ENCODE results near the gene HNRNPUL1.

HNRNPUL1 gene

DNA sequence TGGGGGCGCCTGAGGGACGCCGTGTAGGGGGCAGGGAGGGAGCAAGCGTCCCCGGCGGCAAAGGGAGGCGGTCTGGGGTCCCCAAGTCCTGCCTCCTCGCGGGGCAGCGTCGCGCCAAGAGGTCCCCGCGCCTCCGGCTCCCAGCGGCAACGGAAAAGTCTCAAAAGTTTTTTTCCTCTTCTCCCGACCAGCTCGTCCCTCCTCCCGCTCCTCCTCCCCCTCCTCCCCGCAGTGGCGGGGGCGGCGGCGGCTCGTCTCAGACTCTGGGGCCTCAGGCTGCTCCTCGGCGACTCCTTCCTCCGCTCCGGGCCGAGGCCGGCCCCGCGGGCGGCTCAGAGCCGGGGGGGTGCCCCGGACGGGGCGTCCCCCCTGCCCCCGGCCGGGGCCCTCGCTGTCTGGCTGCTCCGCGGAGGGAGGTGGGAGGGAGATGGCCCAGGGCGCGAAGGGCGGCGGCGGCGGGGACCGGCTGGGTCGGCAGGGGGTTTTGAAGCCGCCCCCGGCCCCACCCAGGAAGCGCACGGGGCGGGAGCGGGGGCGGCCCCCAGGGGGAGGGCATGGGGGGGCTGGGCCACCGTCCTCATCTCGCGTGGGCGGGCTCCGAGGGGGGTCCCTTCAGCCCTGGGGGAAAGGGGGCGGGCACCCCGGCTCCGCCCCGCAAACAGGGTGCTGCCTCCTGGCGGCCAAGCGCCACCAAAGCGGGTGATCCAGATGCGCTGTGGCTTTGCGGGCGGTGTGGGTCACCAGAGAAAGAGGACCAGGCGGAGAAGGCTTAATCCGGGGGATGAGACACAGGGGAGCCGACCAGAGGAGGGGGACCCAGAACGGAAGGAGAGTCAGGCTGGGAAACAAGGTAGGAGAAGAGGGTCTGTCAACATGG lies 89.5 kb downstream of the HNRNPUL1 start, which contains the start of gene TGFB1:
Gene TGFB1, minus strand, starts transcription at position 457 of the 877 bp plus-strand sequence. CDS start 878 bp downstream, outside the sequence.
- Mint-ChIP-seq H3K4me1 (peaks cover 26% of the 10 kb centered on the region), H3K27me3 (ENCODE audit: low read depth) (peaks cover 53% of the 10 kb centered on the region), H3K36me3 (ENCODE audit: low read depth) (no peaks in the 10 kb centered on the region), H3K9me3 (no peaks in the 10 kb centered on the region), H3K27ac (peak within 1 kb of the TSS; percentile 58 to 94 (median 61)), H3K4me3 (peak within 1 kb of the TSS; percentile 88 to 96 (median 95))
- TF ChIP-seq, protein P1, sequence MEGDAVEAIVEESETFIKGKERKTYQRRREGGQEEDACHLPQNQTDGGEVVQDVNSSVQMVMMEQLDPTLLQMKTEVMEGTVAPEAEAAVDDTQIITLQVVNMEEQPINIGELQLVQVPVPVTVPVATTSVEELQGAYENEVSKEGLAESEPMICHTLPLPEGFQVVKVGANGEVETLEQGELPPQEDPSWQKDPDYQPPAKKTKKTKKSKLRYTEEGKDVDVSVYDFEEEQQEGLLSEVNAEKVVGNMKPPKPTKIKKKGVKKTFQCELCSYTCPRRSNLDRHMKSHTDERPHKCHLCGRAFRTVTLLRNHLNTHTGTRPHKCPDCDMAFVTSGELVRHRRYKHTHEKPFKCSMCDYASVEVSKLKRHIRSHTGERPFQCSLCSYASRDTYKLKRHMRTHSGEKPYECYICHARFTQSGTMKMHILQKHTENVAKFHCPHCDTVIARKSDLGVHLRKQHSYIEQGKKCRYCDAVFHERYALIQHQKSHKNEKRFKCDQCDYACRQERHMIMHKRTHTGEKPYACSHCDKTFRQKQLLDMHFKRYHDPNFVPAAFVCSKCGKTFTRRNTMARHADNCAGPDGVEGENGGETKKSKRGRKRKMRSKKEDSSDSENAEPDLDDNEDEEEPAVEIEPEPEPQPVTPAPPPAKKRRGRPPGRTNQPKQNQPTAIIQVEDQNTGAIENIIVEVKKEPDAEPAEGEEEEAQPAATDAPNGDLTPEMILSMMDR (IDR thresholded peaks at IDR 0.05; ENCODE audit: unreplicated experiment in 3 of 3), result peak; percentile 81 to 92 (median 82)

GRCh38 chr19:41354343-41354953 lies 90.3 kb downstream of the HNRNPUL1 start:
- Mint-ChIP-seq H3K4me1 (peaks cover 26% of the 10 kb centered on the region), H3K27me3 (ENCODE audit: low read depth) (peaks cover 45% of the 10 kb centered on the region), H3K36me3 (ENCODE audit: low read depth) (no peaks in the 10 kb centered on the region), H3K4me3 (peak overlapping the region; percentile 81 to 91 (median 83)), H3K27ac (peak overlapping the region in 2 of 3 experiments; percentile 61 to 94), H3K9me3 (no peaks in the 10 kb centered on the region)
- TF ChIP-seq, protein P1 (IDR thresholded peaks at IDR 0.05; ENCODE audit: unreplicated experiment in 3 of 3), result peak in 1 of 3 experiments; percentile 5

GRCh38 chr19:41355035-41355434 lies 90.9 kb downstream of the HNRNPUL1 start:
- Mint-ChIP-seq H3K27me3 (ENCODE audit: low read depth) (peaks cover 39% of the 10 kb centered on the region), H3K9me3 (no peaks in the 10 kb centered on the region), H3K36me3 (ENCODE audit: low read depth) (no peaks in the 10 kb centered on the region), H3K4me1 (peaks cover 26% of the 10 kb centered on the region), H3K4me3 (peak overlapping the region; percentile 82 to 84 (median 82)), H3K27ac (peak overlapping the region; percentile 9 to 70 (median 47))
- TF ChIP-seq, protein P1 (IDR thresholded peaks at IDR 0.05; ENCODE audit: unreplicated experiment in 3 of 3), result no peak

DNA sequence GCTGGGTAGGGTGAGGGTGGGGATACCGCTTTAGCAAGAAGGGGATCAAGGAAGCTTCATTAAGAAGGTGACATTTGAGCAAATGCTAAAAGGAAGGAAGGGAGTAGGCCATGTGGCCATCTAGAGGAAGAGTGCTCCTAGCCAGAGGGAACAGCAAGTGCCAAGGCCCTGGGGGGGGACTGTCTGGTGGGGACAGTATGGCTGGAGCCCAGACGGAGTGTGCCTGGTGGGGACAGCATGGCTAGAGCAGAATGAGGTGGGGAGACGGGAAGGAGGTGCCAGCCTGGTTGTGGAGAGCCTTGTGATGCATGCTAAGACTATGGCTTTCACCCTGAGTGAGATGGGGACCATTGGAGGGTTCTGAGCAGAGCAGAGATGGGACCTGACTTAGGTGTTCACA lies 91.6 kb downstream of the HNRNPUL1 start:
- no peaks in the 10 kb centered on the region for H3K9me3 Mint-ChIP-seq

DNA sequence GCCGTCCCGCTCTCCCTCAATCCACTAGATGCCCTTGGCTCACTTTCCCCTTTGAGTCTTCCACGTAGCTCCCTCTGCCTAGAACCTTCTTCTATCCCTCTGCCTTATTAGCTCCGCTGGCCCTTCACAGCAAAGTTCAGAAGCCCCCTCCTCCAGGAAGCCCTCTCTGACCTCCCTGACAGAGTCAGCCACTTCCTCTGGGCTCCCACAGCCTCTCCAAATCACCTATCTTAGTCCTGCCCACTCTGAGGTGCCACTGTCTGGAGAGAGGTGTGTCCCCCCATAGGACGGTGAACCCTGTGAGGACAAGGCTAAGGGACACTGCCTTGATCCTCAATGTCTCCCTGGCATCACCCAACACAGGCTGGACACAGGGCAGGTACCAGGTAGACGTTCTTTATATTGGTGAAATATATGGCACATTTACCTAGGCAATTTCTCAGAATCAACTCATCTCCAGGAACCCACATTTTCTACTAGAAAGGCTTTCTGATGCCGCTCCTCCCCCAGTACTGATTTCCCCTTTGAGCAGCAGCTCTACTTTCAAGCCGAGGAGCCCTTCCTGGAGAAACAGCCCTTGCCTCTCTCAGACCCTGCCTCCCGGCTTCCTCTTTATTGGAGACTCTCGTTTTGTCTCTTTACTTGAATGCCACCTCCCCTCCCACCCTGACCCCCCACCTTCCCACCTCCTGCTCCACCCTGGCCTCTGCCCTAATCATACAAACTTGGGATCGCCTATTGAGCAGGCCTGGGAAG lies 93.0 kb downstream of the HNRNPUL1 start:
- Mint-ChIP-seq H3K27me3 (ENCODE audit: low read depth) (peaks cover 21% of the 10 kb centered on the region), H3K4me1 (peaks cover 12% of the 10 kb centered on the region), H3K36me3 (ENCODE audit: low read depth) (no peaks in the 10 kb centered on the region), H3K9me3 (no peaks in the 10 kb centered on the region), H3K4me3 (peak overlapping the region in 2 of 3 experiments; percentile 20 to 48), H3K27ac (no peak overlapping the region)
- TF ChIP-seq, protein P1 (IDR thresholded peaks at IDR 0.05; ENCODE audit: unreplicated experiment in 3 of 3), result no peak

More for the DNA sequence above, 91.6 kb downstream of the HNRNPUL1 start:
- Mint-ChIP-seq H3K27ac (peak overlapping the region in 1 of 3 experiments; percentile 26), H3K27me3 (ENCODE audit: low read depth) (peaks cover 32% of the 10 kb centered on the region), H3K36me3 (ENCODE audit: low read depth) (no peaks in the 10 kb centered on the region), H3K4me1 (peaks cover 22% of the 10 kb centered on the region), H3K4me3 (peak overlapping the region; percentile 82 to 84 (median 82))
- TF ChIP-seq, protein P1 (IDR thresholded peaks at IDR 0.05; ENCODE audit: unreplicated experiment in 3 of 3), result no peak

Data from nephron (organoid).